ENCODE results near the gene EFNA3.

The EFNA3 gene

GRCh38 chr1:155064832-155065429 is 13.7 kb upstream of the EFNA3 start:
- Histone ChIP-seq H3K4me3 (ENCODE audit: insufficient read depth, low read length, poor library complexity, severe bottlenecking) (no peak overlapping the region), H3K9me2 (replicated peaks; ENCODE audit: insufficient read depth, low read length) (no peaks in the 10 kb centered on the region), H3K27me3 (ENCODE audit: low read length) (no peaks in the 10 kb centered on the region), H3F3A (ENCODE audit: insufficient read depth) (peaks cover 7% of the 10 kb centered on the region; the same call in 1 of the 2 replicates), H3K9ac (ENCODE audit: low read length) (peak overlapping the region; percentile 79; the same call in 1 of the 2 replicates), H3K9me3 (ENCODE audit: insufficient read depth, low read length) (no peaks in the 10 kb centered on the region), H3K4me2 (ENCODE audit: low read depth, low read length, poor library complexity, severe bottlenecking) (peak overlapping the region; percentile 73), H3K36me3 (ENCODE audit: low read length) (no peaks in the 10 kb centered on the region), H4K20me1 (ENCODE audit: low read depth, low read length) (no peaks in the 10 kb centered on the region), H2AFZ (ENCODE audit: low read depth, low read length, severe bottlenecking) (no peak overlapping the region), H3K79me2 (ENCODE audit: insufficient read depth, low read length) (no peaks in the 10 kb centered on the region), H3K27ac (ENCODE audit: low read depth, low read length) (no peak overlapping the region)
- TF ChIP-seq EZH2phosphoT487 (conservative IDR thresholded peaks at IDR 0.05; ENCODE audit: low read length) (no peak), CTCF (IDR thresholded peaks at IDR 0.05; ENCODE audit: insufficient read depth, low read length, poor library complexity, severe bottlenecking) (no peak)

GRCh38 chr1:155066777-155067176 is 11.9 kb upstream of the EFNA3 start:
- Histone ChIP-seq H3K27ac (ENCODE audit: low read depth, low read length) (no peak overlapping the region), H4K20me1 (ENCODE audit: low read depth, low read length) (no peaks in the 10 kb centered on the region), H3K9me2 (replicated peaks; ENCODE audit: insufficient read depth, low read length) (no peaks in the 10 kb centered on the region), H3K9ac (ENCODE audit: low read length) (no peak overlapping the region), H3K79me2 (ENCODE audit: insufficient read depth, low read length) (no peaks in the 10 kb centered on the region), H3K9me3 (ENCODE audit: insufficient read depth, low read length) (no peaks in the 10 kb centered on the region), H3K4me2 (ENCODE audit: low read depth, low read length, poor library complexity, severe bottlenecking) (no peak overlapping the region), H3K36me3 (ENCODE audit: low read length) (no peaks in the 10 kb centered on the region), H3K4me3 (ENCODE audit: insufficient read depth, low read length, poor library complexity, severe bottlenecking) (no peak overlapping the region), H2AFZ (ENCODE audit: low read depth, low read length, severe bottlenecking) (no peak overlapping the region), H3F3A (ENCODE audit: insufficient read depth) (peaks cover 12% of the 10 kb centered on the region; the same call in 1 of the 2 replicates), H3K27me3 (ENCODE audit: low read length) (no peaks in the 10 kb centered on the region)
- no peak for TF ChIP-seq EZH2phosphoT487 (conservative IDR thresholded peaks at IDR 0.05; ENCODE audit: low read length)

- no peak overlapping the region for H3K27ac ChIP-seq (ENCODE audit: low read depth, low read length)
- H3F3A ChIP-seq (ENCODE audit: insufficient read depth): peaks cover 15% of the 10 kb centered on the region; the same call in 1 of the 2 replicates
- no peak for TF ChIP-seq CTCF (IDR thresholded peaks at IDR 0.05; ENCODE audit: insufficient read depth, low read length, poor library complexity, severe bottlenecking)
- TF ChIP-seq EZH2phosphoT487 (conservative IDR thresholded peaks at IDR 0.05; ENCODE audit: low read length): no peak
- no peaks in the 10 kb centered on the region for H3K9me2 ChIP-seq (replicated peaks; ENCODE audit: insufficient read depth, low read length)
- H3K27me3 ChIP-seq (ENCODE audit: low read length): no peaks in the 10 kb centered on the region
- H3K4me3 ChIP-seq (ENCODE audit: insufficient read depth, low read length, poor library complexity, severe bottlenecking): no peak overlapping the region
- H3K4me2 ChIP-seq (ENCODE audit: low read depth, low read length, poor library complexity, severe bottlenecking): no peak overlapping the region
- H3K79me2 ChIP-seq (ENCODE audit: insufficient read depth, low read length): no peaks in the 10 kb centered on the region
- H3K9ac ChIP-seq (ENCODE audit: low read length): no peak overlapping the region
- H4K20me1 ChIP-seq (ENCODE audit: low read depth, low read length): no peaks in the 10 kb centered on the region
- H3K36me3 ChIP-seq (ENCODE audit: low read length): no peaks in the 10 kb centered on the region
- no peak overlapping the region for H2AFZ ChIP-seq (ENCODE audit: low read depth, low read length, severe bottlenecking)
- no peaks in the 10 kb centered on the region for H3K9me3 ChIP-seq (ENCODE audit: insufficient read depth, low read length)
Observed at GRCh38 chr1:155068599-155068998, 10.0 kb upstream of the EFNA3 start.

GRCh38 chr1:155069551-155070157 is 9.0 kb upstream of the EFNA3 start:
- H3K9ac ChIP-seq (ENCODE audit: low read length): no peak overlapping the region
- H3F3A ChIP-seq (ENCODE audit: insufficient read depth): peaks cover 10% of the 10 kb centered on the region; the same call in 1 of the 2 replicates
- no peak overlapping the region for H3K4me2 ChIP-seq (ENCODE audit: low read depth, low read length, poor library complexity, severe bottlenecking)
- TF ChIP-seq EZH2phosphoT487 (conservative IDR thresholded peaks at IDR 0.05; ENCODE audit: low read length) (no peak), CTCF (IDR thresholded peaks at IDR 0.05; ENCODE audit: insufficient read depth, low read length, poor library complexity, severe bottlenecking) (no peak)
- H3K79me2 ChIP-seq (ENCODE audit: insufficient read depth, low read length): no peaks in the 10 kb centered on the region
- no peaks in the 10 kb centered on the region for H3K9me2 ChIP-seq (replicated peaks; ENCODE audit: insufficient read depth, low read length)
- no peaks in the 10 kb centered on the region for H3K27me3 ChIP-seq (ENCODE audit: low read length)
- H3K4me3 ChIP-seq (ENCODE audit: insufficient read depth, low read length, poor library complexity, severe bottlenecking): no peak overlapping the region
- no peaks in the 10 kb centered on the region for H4K20me1 ChIP-seq (ENCODE audit: low read depth, low read length)
- no peaks in the 10 kb centered on the region for H3K36me3 ChIP-seq (ENCODE audit: low read length)
- no peak overlapping the region for H3K27ac ChIP-seq (ENCODE audit: low read depth, low read length)
- H2AFZ ChIP-seq (ENCODE audit: low read depth, low read length, severe bottlenecking): no peak overlapping the region
- no peaks in the 10 kb centered on the region for H3K9me3 ChIP-seq (ENCODE audit: insufficient read depth, low read length)

Measured in SU-DHL-6 (cell line).